ENCODE measurements around the gene SLC13A4.
A peak's percentile ranks its signal among the peaks of the same experiment; 100 is the strongest.
"Not testable (repeated sequence)": the region's sequence is repeated elsewhere in the genome, so short reads cannot be mapped to it uniquely, and the experiment has no call there.

SLC13A4 gene

DNA sequence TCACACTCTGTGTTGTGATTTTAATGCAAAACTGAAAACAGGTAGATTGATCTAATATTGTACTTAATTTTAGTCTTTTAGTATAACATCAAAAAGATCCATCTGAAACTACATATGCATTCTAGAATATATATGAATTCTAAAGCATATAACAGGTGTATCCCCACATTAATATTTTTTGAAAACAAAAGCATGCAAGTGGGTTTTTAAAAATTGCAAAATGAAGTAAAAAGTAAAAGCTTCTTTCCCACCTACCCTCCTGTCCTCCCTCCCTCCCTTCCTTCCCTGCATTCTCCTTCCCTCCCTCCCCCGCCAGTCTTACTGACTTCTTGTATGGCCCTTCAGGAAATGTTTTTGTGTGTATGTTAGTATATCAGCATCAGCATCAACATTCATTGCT lies 80.2 kb downstream of the SLC13A4 start:
- no peaks in the 10 kb centered on the region for H3K9me3 ChIP-seq (ENCODE audit: insufficient read depth, low read length)
- H3K4me2 ChIP-seq (ENCODE audit: low read length), result no peak overlapping the region
- H3K4me1 ChIP-seq (ENCODE audit: low read length), result no peaks in the 10 kb centered on the region
- TF ChIP-seq EZH2phosphoT487 (IDR thresholded peaks at IDR 0.05; ENCODE audit: low read depth), result no peak
- TF ChIP-seq, protein P1, sequence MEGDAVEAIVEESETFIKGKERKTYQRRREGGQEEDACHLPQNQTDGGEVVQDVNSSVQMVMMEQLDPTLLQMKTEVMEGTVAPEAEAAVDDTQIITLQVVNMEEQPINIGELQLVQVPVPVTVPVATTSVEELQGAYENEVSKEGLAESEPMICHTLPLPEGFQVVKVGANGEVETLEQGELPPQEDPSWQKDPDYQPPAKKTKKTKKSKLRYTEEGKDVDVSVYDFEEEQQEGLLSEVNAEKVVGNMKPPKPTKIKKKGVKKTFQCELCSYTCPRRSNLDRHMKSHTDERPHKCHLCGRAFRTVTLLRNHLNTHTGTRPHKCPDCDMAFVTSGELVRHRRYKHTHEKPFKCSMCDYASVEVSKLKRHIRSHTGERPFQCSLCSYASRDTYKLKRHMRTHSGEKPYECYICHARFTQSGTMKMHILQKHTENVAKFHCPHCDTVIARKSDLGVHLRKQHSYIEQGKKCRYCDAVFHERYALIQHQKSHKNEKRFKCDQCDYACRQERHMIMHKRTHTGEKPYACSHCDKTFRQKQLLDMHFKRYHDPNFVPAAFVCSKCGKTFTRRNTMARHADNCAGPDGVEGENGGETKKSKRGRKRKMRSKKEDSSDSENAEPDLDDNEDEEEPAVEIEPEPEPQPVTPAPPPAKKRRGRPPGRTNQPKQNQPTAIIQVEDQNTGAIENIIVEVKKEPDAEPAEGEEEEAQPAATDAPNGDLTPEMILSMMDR (IDR thresholded peaks at IDR 0.05; ENCODE audit: low read depth, low read length), result no peak
- H3K4me3 ChIP-seq (ENCODE audit: low read length), result no peak overlapping the region
- no peak overlapping the region for H3K27ac ChIP-seq (ENCODE audit: low read length)
- no peaks in the 10 kb centered on the region for H4K20me1 ChIP-seq (ENCODE audit: insufficient read depth, low read length)
- no peaks in the 10 kb centered on the region for H3K79me2 ChIP-seq (ENCODE audit: low read length)
- H3K9ac ChIP-seq (ENCODE audit: low read length), result no peak overlapping the region
- H3K27me3 ChIP-seq (ENCODE audit: low read depth, low read length), result no peaks in the 10 kb centered on the region
- H2AFZ ChIP-seq (ENCODE audit: low read depth, low read length), result no peak overlapping the region
- peaks cover 53% of the 10 kb centered on the region for H3K36me3 ChIP-seq (replicated peaks; ENCODE audit: low read depth, low read length)

DNA sequence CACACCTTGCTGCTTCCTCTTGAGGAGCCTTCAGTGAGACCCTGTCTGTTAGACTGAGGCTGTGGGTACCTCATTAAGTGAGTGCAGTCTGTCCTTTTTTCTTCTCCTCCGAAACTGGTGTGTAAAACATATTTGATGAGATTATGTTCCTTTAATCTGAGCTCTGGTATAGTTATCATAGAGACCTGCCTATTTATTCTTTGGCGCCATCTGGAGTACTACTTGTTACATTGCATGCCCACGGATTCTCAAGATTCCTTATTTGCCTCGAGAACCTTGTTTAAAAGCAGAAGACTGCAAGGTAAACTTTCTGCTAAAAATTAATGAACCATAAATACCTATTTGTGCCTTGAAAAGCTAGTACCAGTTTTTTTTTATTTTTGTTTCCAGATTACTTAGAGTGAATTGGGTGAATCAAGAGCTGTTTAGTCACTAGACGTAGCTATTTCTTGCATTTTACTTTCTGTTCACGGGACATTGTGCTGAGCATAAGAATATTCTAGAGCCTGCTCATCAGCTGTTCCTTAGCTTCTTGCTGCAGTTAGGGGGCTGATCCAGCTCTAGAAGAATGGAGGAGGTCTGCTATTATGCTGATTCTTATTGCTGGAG lies 82.6 kb downstream of the SLC13A4 start:
- Histone ChIP-seq H3K27me3 (ENCODE audit: low read depth, low read length) (no peaks in the 10 kb centered on the region), H3K9ac (ENCODE audit: low read length) (no peak overlapping the region), H3K27ac (ENCODE audit: low read length) (no peak overlapping the region), H4K20me1 (ENCODE audit: insufficient read depth, low read length) (no peaks in the 10 kb centered on the region), H3K36me3 (replicated peaks; ENCODE audit: low read depth, low read length) (peaks cover 62% of the 10 kb centered on the region), H3K4me1 (ENCODE audit: low read length) (no peaks in the 10 kb centered on the region), H3K9me3 (ENCODE audit: insufficient read depth, low read length) (no peaks in the 10 kb centered on the region), H2AFZ (ENCODE audit: low read depth, low read length) (no peak overlapping the region), H3K79me2 (ENCODE audit: low read length) (no peaks in the 10 kb centered on the region), H3K4me2 (ENCODE audit: low read length) (no peak overlapping the region), H3K4me3 (ENCODE audit: low read length) (no peak overlapping the region)
- no peak for TF ChIP-seq EZH2phosphoT487 (IDR thresholded peaks at IDR 0.05; ENCODE audit: low read depth)
- TF ChIP-seq, protein P1 (IDR thresholded peaks at IDR 0.05; ENCODE audit: low read depth, low read length), result peak; percentile 63

DNA sequence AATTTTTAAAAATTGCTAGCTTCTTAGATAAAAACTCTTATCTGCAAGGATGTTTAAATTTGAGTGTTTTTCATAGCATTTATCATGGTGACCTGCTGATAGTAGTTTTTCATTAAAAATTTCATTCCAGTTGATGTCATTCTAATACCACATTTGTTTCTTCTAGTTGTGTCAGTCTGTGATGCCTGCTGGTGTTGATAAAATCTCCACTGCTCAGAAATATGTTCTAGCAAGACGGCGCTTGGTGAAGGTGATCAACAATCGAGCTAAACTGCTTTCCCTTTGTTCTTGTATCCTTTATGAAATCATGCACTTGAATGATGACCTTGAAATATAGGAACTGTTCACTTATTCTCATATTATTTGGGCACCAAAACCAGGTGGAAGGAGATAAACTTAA lies 83.3 kb downstream of the SLC13A4 start:
- H2AFZ ChIP-seq (ENCODE audit: low read depth, low read length), result no peak overlapping the region
- no peak overlapping the region for H3K27ac ChIP-seq (ENCODE audit: low read length)
- H3K9me3 ChIP-seq (ENCODE audit: insufficient read depth, low read length), result no peaks in the 10 kb centered on the region
- peaks cover 63% of the 10 kb centered on the region for H3K36me3 ChIP-seq (replicated peaks; ENCODE audit: low read depth, low read length)
- H3K27me3 ChIP-seq (ENCODE audit: low read depth, low read length), result no peaks in the 10 kb centered on the region
- no peak overlapping the region for H3K4me2 ChIP-seq (ENCODE audit: low read length)
- no peaks in the 10 kb centered on the region for H4K20me1 ChIP-seq (ENCODE audit: insufficient read depth, low read length)
- no peak overlapping the region for H3K4me3 ChIP-seq (ENCODE audit: low read length)
- no peaks in the 10 kb centered on the region for H3K79me2 ChIP-seq (ENCODE audit: low read length)
- H3K4me1 ChIP-seq (ENCODE audit: low read length), result no peaks in the 10 kb centered on the region
- no peak overlapping the region for H3K9ac ChIP-seq (ENCODE audit: low read length)
- TF ChIP-seq, protein P1 (IDR thresholded peaks at IDR 0.05; ENCODE audit: low read depth, low read length), result no peak
- no peak for TF ChIP-seq EZH2phosphoT487 (IDR thresholded peaks at IDR 0.05; ENCODE audit: low read depth)

DNA sequence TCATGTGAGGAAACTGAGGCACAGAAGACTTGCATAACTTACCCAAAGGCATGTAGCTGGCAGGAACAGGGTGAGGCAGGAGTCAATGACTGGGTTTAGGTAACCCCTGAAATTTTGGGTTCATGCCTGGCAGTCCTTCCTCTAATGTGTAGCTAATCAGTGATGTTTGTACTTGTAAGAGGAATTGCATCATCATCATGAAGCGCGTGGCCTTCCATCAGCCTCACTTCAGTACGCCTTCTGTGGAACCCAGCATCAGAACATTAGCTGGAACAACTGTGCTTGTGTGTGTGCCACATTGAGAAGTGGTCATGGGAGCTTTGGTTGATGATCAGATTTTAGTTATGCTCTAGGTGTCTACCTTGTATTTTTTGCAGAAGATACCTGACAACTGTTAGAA lies 83.8 kb downstream of the SLC13A4 start:
- Histone ChIP-seq H3K9ac (ENCODE audit: low read length) (no peak overlapping the region), H3K4me3 (ENCODE audit: low read length) (no peak overlapping the region), H3K36me3 (replicated peaks; ENCODE audit: low read depth, low read length) (peaks cover 62% of the 10 kb centered on the region), H2AFZ (ENCODE audit: low read depth, low read length) (no peak overlapping the region), H3K9me3 (ENCODE audit: insufficient read depth, low read length) (no peaks in the 10 kb centered on the region), H3K4me1 (ENCODE audit: low read length) (no peaks in the 10 kb centered on the region), H3K4me2 (ENCODE audit: low read length) (no peak overlapping the region), H3K79me2 (ENCODE audit: low read length) (no peaks in the 10 kb centered on the region), H3K27ac (ENCODE audit: low read length) (no peak overlapping the region), H4K20me1 (ENCODE audit: insufficient read depth, low read length) (no peaks in the 10 kb centered on the region), H3K27me3 (ENCODE audit: low read depth, low read length) (no peaks in the 10 kb centered on the region)
- TF ChIP-seq, protein P1 (IDR thresholded peaks at IDR 0.05; ENCODE audit: low read depth, low read length), result no peak
- no peak for TF ChIP-seq EZH2phosphoT487 (IDR thresholded peaks at IDR 0.05; ENCODE audit: low read depth)

DNA sequence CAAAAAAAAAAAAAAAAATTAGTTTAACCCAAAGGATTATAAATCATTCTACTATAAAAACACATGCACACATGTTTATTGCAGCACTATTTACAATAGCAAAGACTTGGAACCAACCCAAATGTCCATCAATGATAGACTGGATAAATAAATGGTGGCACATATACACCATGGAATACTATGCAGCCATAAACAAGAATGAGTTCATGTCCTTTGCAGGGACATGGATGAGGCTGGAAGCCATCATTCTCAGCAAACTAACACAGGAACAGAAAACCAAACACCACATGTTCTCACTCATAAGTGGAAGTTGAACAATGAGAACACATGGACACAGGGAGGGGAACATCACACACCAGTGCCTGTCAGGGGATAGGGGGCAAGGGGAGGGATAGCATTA lies 88.3 kb downstream of the SLC13A4 start:
- H3K36me3 ChIP-seq (replicated peaks; ENCODE audit: low read depth, low read length), result peaks cover 54% of the 10 kb centered on the region
- H3K27me3 ChIP-seq (ENCODE audit: low read depth, low read length); H3K9ac ChIP-seq (ENCODE audit: low read length); H3K4me1 ChIP-seq (ENCODE audit: low read length); H4K20me1 ChIP-seq (ENCODE audit: insufficient read depth, low read length); H3K4me2 ChIP-seq (ENCODE audit: low read length); H2AFZ ChIP-seq (ENCODE audit: low read depth, low read length); H3K9me3 ChIP-seq (ENCODE audit: insufficient read depth, low read length); H3K4me3 ChIP-seq (ENCODE audit: low read length); H3K79me2 ChIP-seq (ENCODE audit: low read length); H3K27ac ChIP-seq (ENCODE audit: low read length): not testable (repeated sequence)

Data from OCI-LY3 (cell line).